Urinary bladder (tissue), 4 donors: ENCODE measurements around the gene RIBC2. TPM values are rescaled to one million over a fixed set of nuclear protein-coding genes. Genes with fewer than 3 reads are reported as not detected.

Experiments used
- DNase-seq: peaks from one replicate; pipeline ENCODE4 v3.0.0-alpha.2; 2015; ENCODE audit errors: extremely low spot score
- H3K27ac ChIP-seq: one replicate; pipeline ENCODE4 v1.5.1; 2013; ENCODE audit warnings: low read depth, mild to moderate bottlenecking, moderate library complexity
- H3K36me3 ChIP-seq: one replicate; pipeline ENCODE4 v1.6.1; 2013; ENCODE audit warnings: mild to moderate bottlenecking, moderate library complexity; ENCODE audit not compliant: insufficient read depth
- H3K4me1 ChIP-seq: one replicate; pipeline ENCODE4 v1.6.1; 2013; ENCODE audit warnings: mild to moderate bottlenecking, moderate library complexity; ENCODE audit not compliant: insufficient read depth
- H3K4me3 ChIP-seq: one replicate; pipeline ENCODE4 v1.5.1; 2013; ENCODE audit warnings: low read depth, low read length
- WGBS: extraction: QIAGEN DNeasy Blood & Tissue Kit; methylation state at CpG from one replicate; pipeline ENCODE4 v1.1.7; 2013; 5-methylcytosine and 5-hydroxymethylcytosine counted together
- polyA plus RNA-seq: library from polyadenylated mRNA; stranded (reverse); fragments of 200-250 nt; gene quantifications from one replicate; pipeline ENCODE4 v1.2.3, GENCODE V29; 2013
- total RNA-seq: library from RNA; depleted of rRNA; stranded (reverse); fragments of >200 nt; gene quantifications from one replicate; pipeline ENCODE4 v1.2.3, GENCODE V29; 2014
- donor health status: healthy with polysubstance abuse.
- donor health status: healthy.

Gene RIBC2
- total and polyA plus RNA-seq, 2 donors = 0.51 to 3.1 TPM

DNA sequence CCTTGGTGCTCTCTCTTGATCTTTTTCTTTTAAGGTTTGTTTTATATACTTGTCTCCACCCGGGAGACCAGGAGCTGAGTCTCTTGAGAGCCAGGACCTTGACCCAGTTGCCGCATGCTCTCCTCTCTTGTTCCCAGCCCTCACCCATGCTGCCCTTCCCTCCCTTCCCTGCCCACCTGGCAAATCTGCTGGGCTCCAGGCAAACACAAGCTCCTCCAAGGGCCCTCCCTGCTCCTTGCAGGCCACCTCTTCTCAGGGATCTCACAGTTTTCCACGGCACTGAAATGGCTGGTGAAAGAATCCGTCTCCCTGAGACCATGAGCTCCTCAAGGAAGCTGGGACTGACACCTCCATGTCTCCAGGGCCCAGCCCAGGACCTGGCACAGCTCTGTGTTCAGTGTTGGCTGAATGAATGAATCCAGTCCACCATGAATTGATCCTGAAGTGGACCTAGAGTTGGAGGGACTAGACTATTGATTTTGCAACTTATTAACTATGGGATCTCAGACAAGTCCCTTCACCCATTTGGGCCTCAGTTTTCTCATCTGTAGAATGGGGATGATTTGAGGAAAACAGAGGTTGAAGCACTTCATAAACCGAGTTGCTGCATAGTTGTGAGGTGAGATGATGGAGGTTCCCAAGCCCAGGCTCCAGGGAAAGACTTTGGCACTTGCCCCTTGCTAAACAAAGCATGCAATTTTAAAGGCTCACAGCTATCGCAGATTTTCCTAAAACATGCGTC is 64.0 kb downstream of the RIBC2 start:
- Histone ChIP-seq H3K36me3 (no peaks in the 10 kb centered on the region), H3K4me1 (peaks cover 3% of the 10 kb centered on the region), H3K4me3 (no peak overlapping the region), H3K27ac (no peak overlapping the region)
- WGBS = 82% methylated on average over 7 of the region's 7 CpGs
- no peak for DNase-seq

DNA sequence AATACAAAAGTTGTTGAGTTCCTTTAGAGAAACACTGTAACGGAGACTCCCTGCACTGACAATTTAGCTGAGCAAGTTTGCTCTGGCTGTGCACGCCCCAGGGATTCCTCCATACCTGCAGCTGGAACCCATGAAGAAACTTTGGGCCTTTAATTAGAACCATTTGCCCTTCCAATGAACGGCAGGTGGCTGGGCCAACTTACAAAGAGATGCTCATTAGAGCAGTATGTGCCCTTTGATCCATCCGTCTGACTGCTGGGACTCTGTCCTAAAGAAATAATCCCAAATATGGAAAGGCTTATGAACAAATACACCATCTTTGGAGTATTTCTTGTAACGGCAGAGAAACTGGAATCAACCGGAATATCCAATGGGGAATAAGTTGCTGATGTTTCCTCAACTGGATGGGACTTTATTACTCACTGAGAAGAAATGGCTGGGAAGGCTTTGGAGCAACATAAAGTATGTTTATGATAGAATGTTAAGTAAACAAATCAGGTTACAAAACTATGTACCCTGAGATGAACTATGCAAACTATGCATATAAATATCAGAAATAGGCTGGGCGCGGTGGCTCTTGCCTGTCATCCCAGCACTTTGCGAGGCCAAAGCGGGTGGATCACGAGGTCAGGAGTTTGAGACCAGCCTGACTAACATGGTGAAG is 64.7 kb downstream of the RIBC2 start:
- peak; percentile 42 for DNase-seq
- WGBS = 56% methylated on average over 11 of the region's 11 CpGs
- Histone ChIP-seq H3K36me3 (no peaks in the 10 kb centered on the region), H3K4me3 (no peak overlapping the region), H3K4me1 (peaks cover 3% of the 10 kb centered on the region), H3K27ac (no peak overlapping the region)

DNA sequence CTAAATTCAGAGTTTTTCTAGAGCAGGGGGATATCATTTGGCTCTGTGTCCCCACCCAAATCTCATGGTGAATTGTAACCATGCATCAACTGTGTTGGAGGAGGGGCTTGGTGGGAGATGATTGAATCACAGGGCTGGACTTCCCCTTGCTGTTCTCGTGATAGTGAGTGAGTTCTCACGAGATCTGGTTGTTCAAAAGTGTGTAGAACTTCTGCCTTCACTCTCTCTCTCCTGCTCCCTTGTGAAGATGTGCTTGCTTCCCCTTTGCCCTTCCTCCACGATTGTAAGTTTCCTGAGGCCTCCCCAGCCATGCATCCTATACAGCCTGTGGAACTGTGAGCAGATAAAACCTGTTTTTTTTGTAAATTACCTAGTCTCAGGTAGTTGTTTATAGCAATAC is 67.2 kb downstream of the RIBC2 start:
- no peak for DNase-seq
- Histone ChIP-seq H3K36me3 (no peaks in the 10 kb centered on the region), H3K4me1 (no peaks in the 10 kb centered on the region), H3K4me3 (no peak overlapping the region), H3K27ac (no peak overlapping the region)
- 85% methylated on average over 3 of the region's 3 CpGs for WGBS

DNA sequence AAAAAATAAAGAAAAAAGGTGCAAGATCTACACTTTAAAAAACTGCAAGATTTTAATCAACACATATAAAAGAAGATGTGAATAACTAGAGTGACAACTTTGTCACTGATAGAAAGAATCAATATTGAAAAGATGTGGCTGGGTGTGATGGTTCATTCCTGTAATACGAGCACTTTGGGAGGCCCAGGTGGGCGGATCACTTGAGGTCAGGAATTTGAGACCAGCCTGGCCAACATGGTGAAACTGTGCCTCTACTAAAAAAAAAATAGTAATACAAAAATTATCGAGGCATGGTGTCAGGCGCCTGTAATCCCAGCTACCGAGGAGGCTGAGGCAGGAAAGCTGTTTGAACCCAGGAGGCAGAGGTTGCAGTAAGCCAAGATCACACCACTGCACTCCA is 68.2 kb downstream of the RIBC2 start:
- Histone ChIP-seq H3K27ac (no peak overlapping the region), H3K36me3 (no peaks in the 10 kb centered on the region), H3K4me3 (no peak overlapping the region), H3K4me1 (no peaks in the 10 kb centered on the region)
- WGBS = 76% methylated on average over 5 of the region's 5 CpGs
- no peak for DNase-seq

Other genes with a start within 250 kb of the RIBC2 start
- gene NUP50, start 249.8 kb upstream of the RIBC2 start, total RNA-seq = 44.3 TPM
- gene NUP50, start 249.8 kb upstream of the RIBC2 start, polyA plus RNA-seq = 17.6 TPM
- gene KIAA0930, start 172.8 kb upstream of the RIBC2 start, total RNA-seq = 22.9 TPM
- gene KIAA0930, start 172.8 kb upstream of the RIBC2 start, polyA plus RNA-seq = 58.7 TPM
- gene UPK3A, start 128.7 kb upstream of the RIBC2 start, total RNA-seq = 88.9 TPM
- gene UPK3A, start 128.7 kb upstream of the RIBC2 start, polyA plus RNA-seq = 15.4 TPM
- 14.9 TPM for gene FAM118A, start 103.8 kb upstream of the RIBC2 start, total RNA-seq
- 20.1 TPM for gene FAM118A, start 103.8 kb upstream of the RIBC2 start, polyA plus RNA-seq
- 0.16 TPM for gene SMC1B, start 94 bp upstream of the RIBC2 start, total RNA-seq
- gene SMC1B, start 94 bp upstream of the RIBC2 start, polyA plus RNA-seq = not detected
- 700 TPM for gene FBLN1, start 89.2 kb downstream of the RIBC2 start, total RNA-seq
- gene FBLN1, start 89.2 kb downstream of the RIBC2 start, polyA plus RNA-seq = 1,381 TPM